Suprapubic skin (tissue), 4 donors: ENCODE results near the gene EARS2. TPM values are rescaled to one million over a fixed set of nuclear protein-coding genes. Genes with fewer than 3 reads are reported as not detected.
A peak's percentile ranks its signal among the peaks of the same experiment; 100 is the strongest.

Source experiments
- DNase-seq, 2 donors: peaks; one replicate each; pipeline ENCODE4 v3.0.0-alpha.2; 2019; ENCODE audit warnings: low spot score in 2 of 2
- H3K27ac ChIP-seq: fragments of 200-600 bp; sonication (generic); one replicate; pipeline ENCODE4 v1.5.1; 2019
- H3K27me3 ChIP-seq: fragments of 200-600 bp; sonication (generic); one replicate; pipeline ENCODE4 v1.5.1; 2019
- H3K36me3 ChIP-seq: fragments of 200-600 bp; sonication (generic); one replicate; pipeline ENCODE4 v1.5.1; 2019
- H3K4me1 ChIP-seq: fragments of 200-600 bp; sonication (generic); one replicate; pipeline ENCODE4 v1.5.1; 2019
- H3K4me3 ChIP-seq: fragments of 200-600 bp; sonication (generic); one replicate; pipeline ENCODE4 v1.5.1; 2019; ENCODE audit warnings: mild to moderate bottlenecking
- H3K9me3 ChIP-seq: fragments of 200-600 bp; sonication (generic); one replicate; pipeline ENCODE4 v1.5.1; 2019
- CTCF ChIP-seq, 2 donors: fragments of 200-600 bp in 1 of 2; fragments of 450-650 bp in 1 of 2; sonication (generic) in 1 of 2; IDR thresholded peaks; one replicate each; pipeline ENCODE4 v1.5.1; 2016 to 2019; ENCODE audit warnings: antibody characterized with exemption in 2 of 2, mild to moderate bottlenecking in 1 of 2, moderate library complexity in 1 of 2
- EP300 ChIP-seq: sonication (generic); formaldehyde crosslinking; IDR thresholded peaks from one replicate; pipeline ENCODE4 v1.6.1; 2017; ENCODE audit warnings: antibody characterized with exemption
- POLR2A ChIP-seq, 2 donors: fragments of 450-650 bp; IDR thresholded peaks; one replicate each; pipeline ENCODE4 v1.6.1; 2017; ENCODE audit warnings: antibody characterized with exemption in 2 of 2, mild to moderate bottlenecking in 2 of 2, moderate library complexity in 2 of 2
- POLR2AphosphoS5 ChIP-seq, 3 donors: sonication (generic); formaldehyde crosslinking; IDR thresholded peaks; one replicate each; pipeline ENCODE4 v1.6.1; 2017; ENCODE audit warnings: antibody characterized with exemption in 3 of 3
- WGBS: methylation state at CpG from one replicate; pipeline ENCODE4 v1.1.5; 2018; 5-methylcytosine and 5-hydroxymethylcytosine counted together
- total RNA-seq, 4 donors: library from RNA; depleted of rRNA; stranded (reverse); fragments of >200 nt; gene quantifications; one replicate each; pipeline ENCODE4 v1.1.0, GENCODE V29; 2016

EARS2 gene
- total RNA-seq, 4 donors from 2014 or later, result 24.1 to 37.2 (median 36.6) TPM

GRCh38 chr16:23505671-23506605 is 51.2 kb downstream of the EARS2 start:
- 82% methylated on average over 7 of the region's 7 CpGs for whole genome bisulfite sequencing
- TF ChIP-seq EP300 (no peak), CTCF (IDR thresholded peaks at IDR 0.05) (no peak), POLR2A (IDR thresholded peaks at IDR 0.05) (no peak), POLR2AphosphoS5 (IDR thresholded peaks at IDR 0.05) (no peak)
- Histone ChIP-seq H3K9me3 (no peaks in the 10 kb centered on the region), H3K36me3 (no peaks in the 10 kb centered on the region), H3K27ac (no peak overlapping the region), H3K4me3 (no peak overlapping the region), H3K4me1 (peaks cover 72% of the 10 kb centered on the region), H3K27me3 (no peaks in the 10 kb centered on the region)
- DNase-seq, result no peak

- Histone ChIP-seq H3K27me3 (no peaks in the 10 kb centered on the region), H3K4me1 (peaks cover 79% of the 10 kb centered on the region), H3K4me3 (no peak overlapping the region), H3K36me3 (no peaks in the 10 kb centered on the region), H3K9me3 (no peaks in the 10 kb centered on the region), H3K27ac (peak overlapping the region; percentile 79)
- WGBS, result 94% methylated on average over 9 of the region's 9 CpGs
- DNase-seq, result no peak
- TF ChIP-seq EP300 (no peak), CTCF (IDR thresholded peaks at IDR 0.05) (no peak), POLR2AphosphoS5 (IDR thresholded peaks at IDR 0.05) (no peak), POLR2A (IDR thresholded peaks at IDR 0.05) (no peak)
These were observed 51.9 kb downstream of the EARS2 start for GRCh38 chr16:23505180-23505665.

GRCh38 chr16:23504453-23505179 is 52.5 kb downstream of the EARS2 start:
- no peak for TF ChIP-seq CTCF (IDR thresholded peaks at IDR 0.05)
- no peak for TF ChIP-seq POLR2A (IDR thresholded peaks at IDR 0.05)
- no peak for TF ChIP-seq POLR2AphosphoS5 (IDR thresholded peaks at IDR 0.05)
- TF ChIP-seq EP300, result no peak
- H3K4me1 ChIP-seq, result peaks cover 85% of the 10 kb centered on the region
- WGBS, result 31% methylated on average over 12 of the region's 13 CpGs
- peak in 1 of 2 donors; percentile 85 for DNase-seq
- no peaks in the 10 kb centered on the region for H3K27me3 ChIP-seq
- no peak overlapping the region for H3K4me3 ChIP-seq
- H3K36me3 ChIP-seq, result no peaks in the 10 kb centered on the region
- peak overlapping the region; percentile 79 for H3K27ac ChIP-seq
- H3K9me3 ChIP-seq, result no peaks in the 10 kb centered on the region

GRCh38 chr16:23504076-23504452 is 53.1 kb downstream of the EARS2 start:
- peak in 1 of 2 donors; percentile 82 for DNase-seq
- WGBS, result 45% methylated on average over 5 of the region's 5 CpGs
- H3K4me3 ChIP-seq, result no peak overlapping the region
- TF ChIP-seq POLR2A (IDR thresholded peaks at IDR 0.05) (no peak), POLR2AphosphoS5 (IDR thresholded peaks at IDR 0.05) (peak in 1 of 3 donors; percentile 31)
- peaks cover 85% of the 10 kb centered on the region for H3K4me1 ChIP-seq
- H3K27me3 ChIP-seq, result no peaks in the 10 kb centered on the region
- no peaks in the 10 kb centered on the region for H3K9me3 ChIP-seq
- H3K27ac ChIP-seq, result peak overlapping the region; percentile 79
- no peaks in the 10 kb centered on the region for H3K36me3 ChIP-seq

- H3K4me1 ChIP-seq, result peaks cover 85% of the 10 kb centered on the region
These were observed 54.7 kb downstream of the EARS2 start for GRCh38 chr16:23502466-23502865.

More at GRCh38 chr16:23502466-23502865, 54.7 kb downstream of the EARS2 start:
- Histone ChIP-seq H3K27me3 (no peaks in the 10 kb centered on the region), H3K9me3 (no peaks in the 10 kb centered on the region), H3K4me3 (no peak overlapping the region), H3K27ac (no peak overlapping the region), H3K36me3 (no peaks in the 10 kb centered on the region)
- 25% methylated on average over 2 of the region's 2 CpGs for WGBS
- no peak for DNase-seq
- TF ChIP-seq POLR2A (IDR thresholded peaks at IDR 0.05) (no peak), CTCF (IDR thresholded peaks at IDR 0.05) (no peak), EP300 (no peak), POLR2AphosphoS5 (IDR thresholded peaks at IDR 0.05) (no peak)
